NCI-H1092 (cell line): ENCODE measurements around the gene PATL1.

Experiments
- DNase-seq: peaks from one replicate; lab custom pipeline; 2025; lab: John Stamatoyannopoulos, UW

Gene PATL1

DNA sequence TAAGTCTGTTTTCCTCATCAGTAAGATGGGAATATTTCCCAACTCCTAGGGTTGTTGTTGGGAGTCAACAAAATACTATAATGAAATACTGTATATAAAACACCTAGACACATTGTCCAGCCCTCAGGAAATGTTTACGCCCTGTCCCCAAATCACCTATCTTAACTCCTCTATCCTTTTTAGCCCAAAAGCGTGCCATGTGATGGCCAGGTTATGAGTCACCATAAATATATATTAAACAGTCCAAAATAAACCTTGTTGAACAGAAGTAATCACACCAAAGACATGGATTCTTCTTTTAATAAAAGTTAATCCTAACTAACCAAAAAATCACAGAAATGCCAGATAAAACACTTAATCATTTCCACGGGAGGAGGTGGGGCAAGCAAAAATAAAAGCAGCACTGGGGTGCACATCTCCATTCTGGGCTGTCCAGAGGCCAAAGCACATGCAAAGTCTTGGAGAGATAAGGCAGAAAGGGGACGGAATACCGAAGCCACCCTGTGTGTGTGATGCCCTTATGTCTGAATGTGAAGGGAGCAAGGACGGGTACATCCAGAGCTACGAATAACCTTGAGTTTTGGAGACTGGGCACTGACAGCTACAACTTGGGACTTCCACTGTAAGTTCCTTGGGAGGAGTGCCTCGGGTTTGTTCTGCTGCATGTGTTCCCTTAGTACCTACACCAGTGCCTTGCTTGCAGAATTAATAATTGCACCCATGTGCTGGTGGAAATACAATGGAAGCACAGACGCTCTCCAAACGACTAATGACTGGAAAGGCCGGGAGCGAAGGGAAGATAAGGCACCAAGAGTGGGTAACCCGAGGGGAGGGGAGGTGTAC is 54.3 kb downstream of the PATL1 start:
- no peak for DNase-seq

DNA sequence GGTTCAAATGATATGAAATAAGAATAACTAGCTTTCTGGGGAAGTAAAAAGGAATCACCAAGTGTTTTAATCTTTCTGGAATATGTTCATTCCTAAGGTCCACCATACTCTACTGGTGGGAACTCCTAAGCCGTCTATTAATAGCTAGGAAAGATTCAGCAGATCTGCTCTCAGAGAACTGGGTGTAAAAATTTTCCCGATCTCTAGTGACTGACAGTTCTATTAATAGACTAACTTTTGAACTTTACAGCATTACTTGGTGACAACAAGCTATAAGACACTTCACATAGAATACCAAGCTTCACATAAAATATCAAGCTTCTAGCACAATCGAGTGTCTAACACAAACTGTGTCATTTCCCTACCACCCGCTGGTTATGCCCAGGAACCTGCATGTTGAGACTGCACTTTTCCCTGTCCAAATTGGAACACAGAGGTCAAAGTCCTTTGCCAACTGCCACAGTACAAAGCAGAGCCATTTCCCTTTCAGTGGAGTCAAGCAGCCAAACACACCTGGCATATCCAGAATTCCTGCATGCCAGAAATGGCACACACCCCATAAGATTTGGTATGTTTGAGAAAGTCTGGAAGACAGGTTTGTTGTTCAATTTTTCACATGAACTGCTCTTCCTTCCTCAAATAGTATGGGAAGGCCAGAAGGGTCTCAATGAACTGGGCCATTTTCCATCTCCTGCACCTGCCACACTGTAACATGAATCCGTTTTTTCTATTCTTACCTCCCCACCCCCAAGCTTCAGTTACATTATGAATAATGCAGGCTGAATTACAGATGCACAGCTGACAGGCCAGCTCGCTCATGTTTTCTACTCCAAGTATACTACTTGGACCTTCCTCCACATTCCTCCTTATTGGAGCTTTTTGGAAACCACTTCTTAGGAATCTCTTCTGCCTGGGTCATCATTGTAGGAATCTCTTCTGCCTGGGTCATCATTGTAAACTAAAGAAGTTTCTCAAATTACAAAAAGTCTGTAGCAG is 57.0 kb downstream of the PATL1 start:
- DNase-seq, result peak; percentile 51

DNA sequence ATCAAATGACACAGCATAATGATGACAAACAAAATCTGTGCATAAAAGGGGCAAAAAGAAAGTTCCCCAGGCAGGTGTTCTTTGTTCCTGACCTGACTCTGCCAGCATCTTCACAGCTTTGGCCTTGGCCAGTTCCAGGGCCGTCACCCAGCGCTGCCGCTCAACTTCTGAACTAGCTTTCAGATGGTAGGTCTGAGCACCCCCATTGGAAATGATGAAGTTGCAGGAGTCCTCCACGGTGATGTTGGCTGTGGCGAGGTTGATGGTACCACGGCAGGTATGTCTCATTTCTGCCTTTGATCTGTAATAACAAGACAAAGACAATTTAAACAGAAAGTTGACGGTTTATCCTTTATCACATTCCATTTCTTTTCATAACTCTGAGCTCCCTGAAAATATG is 58.5 kb downstream of the PATL1 start:
- DNase-seq, result no peak

DNA sequence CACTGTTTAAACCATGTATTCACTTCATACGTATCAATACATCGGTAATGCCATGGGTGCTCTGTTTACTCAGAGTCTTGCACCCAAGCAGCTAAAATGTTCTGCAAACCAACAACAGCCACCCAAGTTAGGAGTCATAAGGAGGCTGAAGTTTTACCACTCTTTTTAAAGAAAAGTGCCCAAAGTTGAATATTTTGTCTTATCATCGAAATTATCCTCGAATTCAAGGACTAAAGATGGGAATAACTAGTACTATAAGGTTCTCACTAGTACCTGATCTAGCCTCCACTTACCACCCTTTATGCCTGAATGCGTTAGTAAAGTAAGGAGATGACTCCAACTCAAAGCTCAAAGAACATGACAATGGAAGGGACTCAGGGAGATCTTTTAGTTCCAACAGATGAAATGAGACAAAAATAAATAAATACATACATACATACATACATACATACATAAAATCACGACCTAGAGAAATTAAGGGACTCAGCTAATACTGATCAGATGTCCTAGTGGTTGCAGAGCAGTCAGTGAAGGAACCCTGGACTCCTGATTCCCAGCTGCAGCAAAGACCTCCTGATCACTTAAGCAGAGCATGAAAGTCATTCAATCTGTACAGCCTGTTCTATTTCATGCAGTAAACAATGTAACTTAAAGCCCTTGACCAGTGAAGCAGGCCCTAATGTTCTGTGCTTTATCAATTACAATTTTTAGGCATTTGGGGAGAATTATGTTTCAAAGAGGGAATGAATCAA is 61.0 kb downstream of the PATL1 start:
- DNase-seq, result no peak

GRCh38 chr11:59602432-59602831 is 66.4 kb downstream of the PATL1 start:
- no peak for DNase-seq

GRCh38 chr11:59601788-59602187 is 67.0 kb downstream of the PATL1 start:
- no peak for DNase-seq

GRCh38 chr11:59600636-59601035 is 68.2 kb downstream of the PATL1 start:
- no peak for DNase-seq

GRCh38 chr11:59600234-59600633 is 68.6 kb downstream of the PATL1 start:
- DNase-seq, result no peak

DNA sequence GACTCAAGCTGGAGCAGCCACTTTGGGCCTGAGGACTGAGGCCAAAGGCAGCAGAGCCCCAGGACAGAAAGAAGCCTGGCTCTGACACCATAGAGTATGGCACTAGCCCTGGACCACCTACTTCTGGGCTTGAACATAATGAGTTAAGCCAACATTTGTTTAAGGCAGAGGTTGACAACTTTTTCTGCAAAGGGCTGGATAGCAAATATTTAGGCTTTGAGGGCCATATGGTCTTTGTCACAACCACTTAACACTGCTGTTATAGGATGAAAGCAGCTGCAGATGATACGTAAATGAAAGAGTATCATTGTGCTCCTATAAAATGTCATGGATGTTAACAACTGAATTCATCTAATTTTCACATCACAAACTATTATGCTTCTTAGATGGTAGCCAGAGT is 69.9 kb downstream of the PATL1 start:
- no peak for DNase-seq
